Chondrocyte (in vitro differentiated cells): Measurements from ENCODE around the gene SCARB1. TPM values are rescaled to one million over a fixed set of nuclear protein-coding genes. Genes with fewer than 3 reads are reported as not detected.

ENCODE experiments used
- DNase-seq: peaks from one replicate; pipeline ENCODE4 v3.0.0; 2021; ENCODE audit warnings: mixed read lengths, low spot score
- H3K27ac Mint-ChIP-seq: one replicate; pipeline ENCODE4 v1.8.0; 2021; ENCODE audit warnings: mild to moderate bottlenecking, moderate library complexity, mixed read lengths; ENCODE audit not compliant: unreplicated experiment
- H3K27me3 Mint-ChIP-seq: 2 replicates; pipeline ENCODE4 v1.8.0; 2021; ENCODE audit warnings: low read depth, mixed read lengths
- H3K36me3 Mint-ChIP-seq: 2 replicates; pipeline ENCODE4 v1.8.0; 2021; ENCODE audit warnings: low read depth, mixed read lengths
- H3K4me1 Mint-ChIP-seq: 2 replicates; pipeline ENCODE4 v1.8.0; 2021; ENCODE audit warnings: low read depth, mild to moderate bottlenecking, mixed read lengths
- H3K4me3 Mint-ChIP-seq: one replicate; pipeline ENCODE4 v1.8.0; 2021; ENCODE audit warnings: mild to moderate bottlenecking, moderate library complexity, mixed read lengths; ENCODE audit not compliant: unreplicated experiment
- H3K9me3 Mint-ChIP-seq: 2 replicates; pipeline ENCODE4 v1.8.0; 2021; ENCODE audit warnings: low read depth, mixed read lengths
- CTCF ChIP-seq: fragments of 200-600 bp; sonication (generic); IDR thresholded peaks from 2 replicates; pipeline ENCODE4 v1.5.0; 2021; ENCODE audit warnings: antibody characterized with exemption, mild to moderate bottlenecking, moderate library complexity
- total RNA-seq: library from RNA; stranded (reverse); gene quantifications from 3 replicates; pipeline ENCODE4 v1.2.1, GENCODE V29; 2021

The SCARB1 gene
- total RNA-seq, 1 donor from 2014 or later = 20.1 TPM

GRCh38 chr12:124746649-124747425 is 116.8 kb downstream of the SCARB1 start:
- H3K4me1 Mint-ChIP-seq = peaks cover 30% of the 10 kb centered on the region
- H3K9me3 Mint-ChIP-seq = no peaks in the 10 kb centered on the region
- no peak overlapping the region for H3K4me3 Mint-ChIP-seq
- H3K36me3 Mint-ChIP-seq = no peaks in the 10 kb centered on the region
- no peak for DNase-seq
- H3K27ac Mint-ChIP-seq = no peak overlapping the region
- no peaks in the 10 kb centered on the region for H3K27me3 Mint-ChIP-seq
- no peak for TF ChIP-seq CTCF

- H3K4me1 Mint-ChIP-seq = peaks cover 33% of the 10 kb centered on the region
- TF ChIP-seq CTCF = peak; percentile 6
- no peaks in the 10 kb centered on the region for H3K9me3 Mint-ChIP-seq
- no peaks in the 10 kb centered on the region for H3K27me3 Mint-ChIP-seq
- no peak for DNase-seq
- H3K27ac Mint-ChIP-seq = peak overlapping the region; percentile 58
- H3K4me3 Mint-ChIP-seq = peak overlapping the region; percentile 37
- no peaks in the 10 kb centered on the region for H3K36me3 Mint-ChIP-seq
Observed at GRCh38 chr12:124745891-124746570, 117.6 kb downstream of the SCARB1 start.

GRCh38 chr12:124745465-124745890 is 118.2 kb downstream of the SCARB1 start:
- no peaks in the 10 kb centered on the region for H3K9me3 Mint-ChIP-seq
- H3K27me3 Mint-ChIP-seq = no peaks in the 10 kb centered on the region
- TF ChIP-seq CTCF = no peak
- H3K27ac Mint-ChIP-seq = peak overlapping the region; percentile 58
- H3K4me1 Mint-ChIP-seq = peaks cover 39% of the 10 kb centered on the region
- DNase-seq = no peak
- H3K36me3 Mint-ChIP-seq = no peaks in the 10 kb centered on the region
- H3K4me3 Mint-ChIP-seq = no peak overlapping the region

GRCh38 chr12:124744659-124745464 is 118.8 kb downstream of the SCARB1 start:
- no peak overlapping the region for H3K4me3 Mint-ChIP-seq
- no peaks in the 10 kb centered on the region for H3K27me3 Mint-ChIP-seq
- no peak for DNase-seq

More at GRCh38 chr12:124744659-124745464, 118.8 kb downstream of the SCARB1 start:
- H3K4me1 Mint-ChIP-seq = peaks cover 44% of the 10 kb centered on the region
- no peaks in the 10 kb centered on the region for H3K9me3 Mint-ChIP-seq
- TF ChIP-seq CTCF = no peak
- no peak overlapping the region for H3K27ac Mint-ChIP-seq
- H3K36me3 Mint-ChIP-seq = no peaks in the 10 kb centered on the region
